Esophagus (tissue), 2 donors: Measurements from ENCODE around the gene KCNA3. TPM values are rescaled to one million over a fixed set of nuclear protein-coding genes. Genes with fewer than 3 reads are reported as not detected.

Source experiments
- polyA plus RNA-seq, 2 donors: library from polyadenylated mRNA; stranded (reverse); fragments of 200-250 nt; gene quantifications; one replicate each; pipeline ENCODE4 v1.2.3, GENCODE V29; 2013
- donor health status: healthy with polysubstance abuse.
- donor health status: Bipolar disorder and iron deficiency.

The KCNA3 gene
- polyA plus RNA-seq, 2 donors = 0.05 to 0.06 TPM

Other genes with a start within 250 kb of the KCNA3 start
- under 1 TPM; 0.10 to 0.53 TPM for gene PROK1, start 223.8 kb downstream of the KCNA3 start, polyA plus RNA-seq
- gene KCNA10, start 155.8 kb downstream of the KCNA3 start, polyA plus RNA-seq = not detected
- gene KCNA2, start 68.6 kb downstream of the KCNA3 start, polyA plus RNA-seq = under 1 TPM; 0.06 to 0.15 TPM
- gene CD53, start 198.2 kb upstream of the KCNA3 start, polyA plus RNA-seq = 1 to 10 TPM; 5.8 to 8.0 TPM